ENCODE data around the gene NAV2.
"Not testable (repeated sequence)": the region's sequence is repeated elsewhere in the genome, so short reads cannot be mapped to it uniquely, and the experiment has no call there.

The NAV2 gene

DNA sequence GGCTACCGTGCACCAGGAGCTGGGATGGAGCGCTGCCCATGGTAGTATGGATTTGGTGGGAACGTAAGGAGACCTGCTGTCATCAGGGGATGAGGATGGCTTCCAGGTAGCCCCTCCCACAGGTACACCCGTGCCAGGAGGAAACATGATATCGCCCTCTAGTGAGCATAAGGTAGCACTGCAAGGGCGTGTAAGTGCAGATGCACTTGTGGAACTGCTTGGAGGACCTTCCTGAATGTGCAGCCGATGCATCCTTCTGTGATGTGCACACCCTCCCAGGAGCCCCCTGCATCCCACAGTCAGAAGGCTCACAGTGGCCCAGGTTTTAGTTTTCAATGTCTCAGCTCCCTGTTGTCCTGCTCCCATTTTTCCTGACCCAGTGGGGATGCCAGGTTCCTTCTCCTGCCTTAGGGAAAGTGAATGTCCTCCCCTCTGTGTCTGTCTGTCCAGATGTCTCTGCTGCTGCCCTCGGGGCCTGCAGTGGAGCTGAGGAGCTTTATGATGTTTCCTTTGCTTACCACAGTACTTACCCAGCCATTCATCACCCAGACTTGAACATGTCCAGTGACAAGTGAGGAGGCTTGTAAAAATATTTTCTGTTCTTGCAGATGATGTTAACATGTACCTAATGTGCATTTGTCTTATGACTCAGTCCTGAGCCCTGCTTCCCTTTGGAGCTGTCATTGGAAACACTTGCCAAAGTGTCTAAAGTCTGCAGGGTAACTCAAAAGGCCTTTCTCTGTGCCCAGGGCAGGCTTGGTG, 398.5 kb downstream of the NAV2 start:
- peak; percentile 45 for DNase-seq

DNA sequence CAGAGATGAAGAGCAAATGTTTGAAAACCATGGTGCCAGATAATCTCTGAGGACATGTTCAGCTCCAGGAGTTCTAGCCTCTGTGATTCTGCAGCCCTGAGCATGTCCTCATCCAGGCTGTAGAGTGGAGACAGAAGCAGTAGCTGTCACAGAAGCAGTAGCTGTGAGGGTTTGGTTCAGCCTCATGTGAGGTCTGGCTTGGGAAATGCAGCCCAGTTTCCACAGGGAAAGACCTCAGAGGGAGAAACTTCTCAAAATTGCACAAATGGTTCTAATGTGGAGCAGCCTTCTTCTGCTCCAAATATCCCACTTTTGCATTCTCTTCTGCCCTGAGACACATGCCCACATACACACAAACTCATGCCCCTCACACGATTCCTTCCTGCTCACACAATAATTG, 399.2 kb downstream of the NAV2 start:
- DNase-seq, result no peak

GRCh38 chr11:20112291-20113148, 399.9 kb downstream of the NAV2 start:
- no peak for DNase-seq

GRCh38 chr11:20113149-20113438, 400.5 kb downstream of the NAV2 start:
- no peak for DNase-seq

GRCh38 chr11:20114588-20114987, 402.0 kb downstream of the NAV2 start:
- no peak for DNase-seq

DNA sequence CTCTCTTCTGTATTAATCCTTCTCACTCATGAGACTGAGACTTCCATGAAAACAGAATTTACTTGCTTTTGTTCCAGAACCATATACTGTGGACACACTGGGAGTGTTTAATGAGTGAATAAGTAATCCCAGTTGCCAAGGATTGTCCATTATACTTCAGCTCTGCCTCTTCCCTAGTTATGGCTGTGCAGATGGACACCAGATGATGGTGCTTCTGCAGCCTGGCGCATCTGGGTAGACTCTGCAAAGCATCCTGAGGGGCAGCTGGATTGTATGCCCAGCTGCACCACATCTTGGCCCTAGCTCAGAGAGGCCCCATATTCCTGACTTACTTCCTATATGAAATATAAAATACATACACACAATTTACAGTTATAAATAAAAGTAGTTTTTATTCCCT, 404.2 kb downstream of the NAV2 start:
- DNase-seq, result no peak

- DNase-seq, result no peak
These were observed 404.7 kb downstream of the NAV2 start for GRCh38 chr11:20117291-20117690.

DNA sequence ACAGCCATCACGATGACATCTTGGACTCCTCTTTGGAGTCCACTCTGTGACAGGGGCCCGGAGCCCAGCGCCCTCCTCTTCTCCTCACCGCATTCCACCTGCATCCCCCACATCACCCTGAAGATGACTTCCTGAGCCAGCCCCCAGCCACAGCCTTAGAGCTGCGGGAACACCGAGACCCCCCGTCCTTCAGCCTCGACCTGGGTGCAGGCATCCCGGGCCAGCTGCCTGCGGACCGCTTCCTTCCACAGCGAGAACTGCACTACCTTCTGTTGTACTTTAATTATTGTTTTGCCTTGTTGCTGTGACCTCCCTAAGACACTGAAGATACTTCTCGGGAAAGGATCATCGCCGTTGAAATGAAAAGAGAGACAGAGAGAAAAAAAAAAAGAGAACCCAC, 405.6 kb downstream of the NAV2 start:
- DNase-seq, result no peak

DNA sequence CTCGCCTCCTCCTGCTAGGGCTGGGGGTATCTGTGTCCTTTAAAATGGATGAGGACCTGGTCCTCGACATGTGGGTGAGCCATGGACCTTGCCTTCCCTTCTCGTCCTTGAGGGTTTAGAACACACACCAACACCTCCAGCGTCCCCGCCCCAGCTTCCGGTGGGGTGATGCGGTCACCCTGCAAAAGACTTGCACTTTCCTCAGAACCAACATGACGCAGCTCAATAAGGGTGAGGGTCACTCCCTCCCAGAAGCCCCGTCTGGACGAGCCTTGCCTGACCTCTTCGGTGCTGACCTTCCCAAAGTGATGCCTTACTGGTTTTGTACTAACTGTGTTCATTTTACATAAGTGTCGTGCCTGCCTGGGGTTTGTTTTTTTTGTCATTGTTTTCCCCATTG, 406.7 kb downstream of the NAV2 start:
- DNase-seq, result no peak

DNA sequence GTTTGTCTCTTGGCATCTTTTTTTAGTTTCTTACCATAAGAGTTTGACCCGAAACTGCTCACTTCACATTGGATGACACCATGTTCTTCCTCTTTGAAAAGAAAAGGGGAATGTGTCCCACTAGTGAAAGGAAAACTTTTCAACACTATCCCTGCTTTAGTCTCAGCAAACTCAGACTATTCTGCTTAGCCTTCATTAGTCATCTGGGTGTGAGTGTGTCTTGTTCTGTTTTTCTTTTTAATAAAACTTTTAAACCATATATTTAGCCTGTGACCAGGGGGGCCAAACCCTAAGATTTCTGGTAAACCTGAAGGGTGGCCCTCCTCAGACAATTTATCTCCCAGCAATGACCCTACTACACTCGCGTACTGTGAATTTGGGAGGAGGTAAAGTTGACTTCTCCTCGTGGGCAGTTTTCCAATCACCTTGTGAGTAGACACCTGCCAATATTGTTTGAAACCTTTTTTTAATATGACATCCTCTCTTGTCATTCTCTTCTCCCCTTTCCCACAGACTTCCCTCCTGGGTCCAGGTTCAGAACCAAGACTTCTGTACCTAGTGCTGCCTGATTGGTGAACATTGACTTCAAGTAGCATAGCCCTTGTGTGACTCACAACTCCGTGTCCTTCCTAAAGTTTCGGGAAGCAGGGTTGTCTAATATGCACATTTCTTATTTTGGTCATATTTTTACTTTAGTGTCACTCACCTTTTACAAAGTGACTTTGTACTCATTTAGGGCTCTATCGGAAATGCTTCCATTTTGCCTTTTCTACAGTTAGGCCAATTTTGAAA, 407.7 kb downstream of the NAV2 start:
- no peak for DNase-seq

- no peak for DNase-seq
These were observed 409.5 kb downstream of the NAV2 start for GRCh38 chr11:20122131-20122530.

DNA sequence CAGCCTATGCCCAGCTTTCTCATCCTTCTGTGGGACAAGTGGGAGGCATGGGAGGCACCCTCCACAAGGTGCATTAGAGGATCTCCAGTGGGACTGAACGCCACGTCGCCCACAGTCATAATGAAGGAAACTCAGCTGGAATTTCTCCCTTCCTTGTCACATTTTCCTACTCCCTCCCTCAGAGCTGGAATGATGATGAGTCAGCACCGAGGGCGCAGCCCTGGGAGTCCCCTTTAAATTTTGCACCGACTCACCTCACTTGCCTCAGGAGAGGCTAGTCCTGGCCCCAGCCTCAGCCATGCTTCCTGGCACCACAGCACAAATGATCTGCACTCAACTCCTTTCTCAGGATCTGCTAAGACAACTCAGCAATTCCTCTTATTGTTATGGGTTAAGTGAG, 413.3 kb downstream of the NAV2 start:
- DNase-seq, result no peak

DNA sequence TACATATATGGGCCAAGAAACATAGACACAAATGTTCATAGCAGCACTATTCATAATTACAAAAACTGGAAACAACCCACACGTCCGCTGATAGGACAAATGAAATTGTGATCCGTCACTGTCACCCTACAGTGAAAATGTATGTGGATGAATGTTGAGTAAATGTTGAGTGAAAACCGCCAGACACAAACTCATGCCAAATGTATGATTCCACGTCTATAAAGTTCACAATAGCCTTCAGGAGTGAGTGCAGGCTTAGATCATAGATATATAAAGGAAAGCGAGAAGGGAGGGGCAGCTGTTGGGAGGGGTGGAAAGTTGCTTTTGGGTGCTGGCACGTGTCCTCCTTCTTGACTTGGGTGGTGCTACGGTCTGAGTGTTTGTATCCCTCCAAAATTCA, 414.1 kb downstream of the NAV2 start:
- no peak for DNase-seq

GRCh38 chr11:20127671-20128527, 415.3 kb downstream of the NAV2 start:
- peak; percentile 71 for DNase-seq

- not testable (repeated sequence) for DNase-seq
These were observed 415.8 kb downstream of the NAV2 start for GRCh38 chr11:20128528-20128825.

- no peak for DNase-seq
These were observed 417.0 kb downstream of the NAV2 start for GRCh38 chr11:20129665-20130064.

GRCh38 chr11:20131788-20132666, 419.4 kb downstream of the NAV2 start:
- peak; percentile 46 for DNase-seq

- DNase-seq, result no peak
These were observed 420.0 kb downstream of the NAV2 start for GRCh38 chr11:20132667-20133039.

DNA sequence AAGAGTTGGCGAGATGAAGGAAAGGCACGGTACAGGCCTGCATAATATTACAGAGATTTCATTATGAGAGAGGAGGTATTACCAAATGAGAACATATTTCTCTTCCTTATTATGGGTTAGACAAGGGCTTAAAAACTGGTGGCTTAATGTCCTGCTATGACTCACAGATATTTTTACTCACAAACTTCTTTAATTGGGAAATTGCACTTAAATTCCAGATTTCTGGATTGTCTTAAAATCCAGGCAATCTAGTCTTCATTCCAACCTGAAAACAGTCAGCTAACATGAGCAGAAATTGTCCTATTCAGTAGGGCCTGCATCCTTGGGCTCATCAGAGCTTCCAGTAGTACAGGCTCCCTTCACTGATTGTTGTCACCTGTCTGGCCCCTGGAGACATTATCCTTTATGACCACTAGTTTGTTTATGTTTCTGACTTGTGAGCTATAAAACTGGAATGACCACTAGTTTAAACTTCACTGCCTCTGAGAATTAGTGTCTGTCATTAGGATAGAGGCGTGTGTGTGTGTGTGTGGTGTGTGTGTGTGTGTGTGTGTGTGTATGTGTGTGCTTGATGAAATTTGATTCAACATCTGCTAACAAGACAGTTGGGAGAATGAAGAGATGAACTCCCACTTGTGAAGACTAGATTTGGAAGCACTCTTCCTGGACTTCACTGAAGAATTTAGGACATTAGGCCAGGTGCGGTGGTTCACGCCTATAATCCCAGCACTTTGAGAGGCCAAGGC, 422.5 kb downstream of the NAV2 start:
- DNase-seq, result no peak

GRCh38 chr11:20137637-20138036, 425.0 kb downstream of the NAV2 start:
- DNase-seq, result no peak

GRCh38 chr11:20138707-20139106, 426.1 kb downstream of the NAV2 start:
- DNase-seq, result no peak

Data from CD4-positive, alpha-beta T cell treated with Interleukin-12 subunit alpha and Interleukin-12 subunit beta, for 1 hour (primary cell).